ENCODE data around the gene CCDC12. TPM values are rescaled to one million over a fixed set of nuclear protein-coding genes. Genes with fewer than 3 reads are reported as not detected.

CCDC12 gene
- total and polyA plus RNA-seq, 9 of the 15 experiments (the other 6 are each of a cell fraction or from before 2014, with no cell fraction given), result 8.9 to 201 (median 86.9) TPM

GRCh38 chr3:46946856-46947545 is 29.5 kb downstream of the CCDC12 start (continued):
- TF ChIP-seq RBM34 (IDR thresholded peaks at IDR 0.05; ENCODE audit: borderline replicate concordance, insufficient read depth, low read length) (no peak), HIVEP1 (CRISPR knock-in tag; IDR thresholded peaks at IDR 0.05) (no peak), HMBOX1 (IDR thresholded peaks at IDR 0.05) (peak; percentile 42; the same call in 1 of the 2 replicates), ZNF644 (tag; IDR thresholded peaks at IDR 0.05; ENCODE audit: low read depth) (no peak), RB1 (IDR thresholded peaks at IDR 0.05; ENCODE audit: low read depth) (peak; percentile 7; the same call in 1 of the 2 replicates), ATF2 (CRISPR knock-in tag; IDR thresholded peaks at IDR 0.05) (no peak), ZNF444 (CRISPR knock-in tag; IDR thresholded peaks at IDR 0.05) (no peak), MAZ (CRISPR knock-in tag; conservative IDR thresholded peaks at IDR 0.05 in 1 of 2, IDR thresholded peaks at IDR 0.05 in 1 of 2) (peak in 1 of 2 experiments; percentile 44; a peak in 1 of 4 replicates), SMAD3 (CRISPR knock-in tag; conservative IDR thresholded peaks at IDR 0.05) (0 out of 2 replicates have a peak, but pooled peaks have one; percentile 49)
- TF ChIP-seq, protein P1, sequence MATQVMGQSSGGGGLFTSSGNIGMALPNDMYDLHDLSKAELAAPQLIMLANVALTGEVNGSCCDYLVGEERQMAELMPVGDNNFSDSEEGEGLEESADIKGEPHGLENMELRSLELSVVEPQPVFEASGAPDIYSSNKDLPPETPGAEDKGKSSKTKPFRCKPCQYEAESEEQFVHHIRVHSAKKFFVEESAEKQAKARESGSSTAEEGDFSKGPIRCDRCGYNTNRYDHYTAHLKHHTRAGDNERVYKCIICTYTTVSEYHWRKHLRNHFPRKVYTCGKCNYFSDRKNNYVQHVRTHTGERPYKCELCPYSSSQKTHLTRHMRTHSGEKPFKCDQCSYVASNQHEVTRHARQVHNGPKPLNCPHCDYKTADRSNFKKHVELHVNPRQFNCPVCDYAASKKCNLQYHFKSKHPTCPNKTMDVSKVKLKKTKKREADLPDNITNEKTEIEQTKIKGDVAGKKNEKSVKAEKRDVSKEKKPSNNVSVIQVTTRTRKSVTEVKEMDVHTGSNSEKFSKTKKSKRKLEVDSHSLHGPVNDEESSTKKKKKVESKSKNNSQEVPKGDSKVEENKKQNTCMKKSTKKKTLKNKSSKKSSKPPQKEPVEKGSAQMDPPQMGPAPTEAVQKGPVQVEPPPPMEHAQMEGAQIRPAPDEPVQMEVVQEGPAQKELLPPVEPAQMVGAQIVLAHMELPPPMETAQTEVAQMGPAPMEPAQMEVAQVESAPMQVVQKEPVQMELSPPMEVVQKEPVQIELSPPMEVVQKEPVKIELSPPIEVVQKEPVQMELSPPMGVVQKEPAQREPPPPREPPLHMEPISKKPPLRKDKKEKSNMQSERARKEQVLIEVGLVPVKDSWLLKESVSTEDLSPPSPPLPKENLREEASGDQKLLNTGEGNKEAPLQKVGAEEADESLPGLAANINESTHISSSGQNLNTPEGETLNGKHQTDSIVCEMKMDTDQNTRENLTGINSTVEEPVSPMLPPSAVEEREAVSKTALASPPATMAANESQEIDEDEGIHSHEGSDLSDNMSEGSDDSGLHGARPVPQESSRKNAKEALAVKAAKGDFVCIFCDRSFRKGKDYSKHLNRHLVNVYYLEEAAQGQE (IDR thresholded peaks at IDR 0.05; ENCODE audit: borderline replicate concordance), result no peak
- TF ChIP-seq, protein P1 (CRISPR knock-in tag; IDR thresholded peaks at IDR 0.05; ENCODE audit: low read depth), result 0 out of 2 replicates have a peak, but pooled peaks have one; percentile 31
- TF ChIP-seq, protein P2, sequence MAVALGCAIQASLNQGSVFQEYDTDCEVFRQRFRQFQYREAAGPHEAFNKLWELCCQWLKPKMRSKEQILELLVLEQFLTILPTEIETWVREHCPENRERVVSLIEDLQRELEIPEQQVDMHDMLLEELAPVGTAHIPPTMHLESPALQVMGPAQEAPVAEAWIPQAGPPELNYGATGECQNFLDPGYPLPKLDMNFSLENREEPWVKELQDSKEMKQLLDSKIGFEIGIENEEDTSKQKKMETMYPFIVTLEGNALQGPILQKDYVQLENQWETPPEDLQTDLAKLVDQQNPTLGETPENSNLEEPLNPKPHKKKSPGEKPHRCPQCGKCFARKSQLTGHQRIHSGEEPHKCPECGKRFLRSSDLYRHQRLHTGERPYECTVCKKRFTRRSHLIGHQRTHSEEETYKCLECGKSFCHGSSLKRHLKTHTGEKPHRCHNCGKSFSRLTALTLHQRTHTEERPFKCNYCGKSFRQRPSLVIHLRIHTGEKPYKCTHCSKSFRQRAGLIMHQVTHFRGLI (CRISPR knock-in tag; IDR thresholded peaks at IDR 0.05), result no peak
- TF ChIP-seq, protein P3, sequence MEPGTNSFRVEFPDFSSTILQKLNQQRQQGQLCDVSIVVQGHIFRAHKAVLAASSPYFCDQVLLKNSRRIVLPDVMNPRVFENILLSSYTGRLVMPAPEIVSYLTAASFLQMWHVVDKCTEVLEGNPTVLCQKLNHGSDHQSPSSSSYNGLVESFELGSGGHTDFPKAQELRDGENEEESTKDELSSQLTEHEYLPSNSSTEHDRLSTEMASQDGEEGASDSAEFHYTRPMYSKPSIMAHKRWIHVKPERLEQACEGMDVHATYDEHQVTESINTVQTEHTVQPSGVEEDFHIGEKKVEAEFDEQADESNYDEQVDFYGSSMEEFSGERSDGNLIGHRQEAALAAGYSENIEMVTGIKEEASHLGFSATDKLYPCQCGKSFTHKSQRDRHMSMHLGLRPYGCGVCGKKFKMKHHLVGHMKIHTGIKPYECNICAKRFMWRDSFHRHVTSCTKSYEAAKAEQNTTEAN (CRISPR knock-in tag; IDR thresholded peaks at IDR 0.05), result no peak
